Measurements from ENCODE around the gene EPB41L1. TPM values are rescaled to one million over a fixed set of nuclear protein-coding genes. Genes with fewer than 3 reads are reported as not detected.

Gene EPB41L1
- total and polyA plus RNA-seq, 2 donors from 2014 or later = 53.2 to 230 TPM

GRCh38 chr20:36272547-36273220 is 118.1 kb downstream of the EPB41L1 start:
- no peaks in the 10 kb centered on the region for H3K9me3 ChIP-seq (ENCODE audit: control insufficient read depth in 2 of 3, insufficient read depth in 1 of 3, low read length in 3 of 3)
- no peaks in the 10 kb centered on the region for H3K36me3 ChIP-seq (ENCODE audit: control insufficient read depth in 2 of 3, insufficient read depth in 3 of 3, low read length in 3 of 3)
- TF ChIP-seq CTCF (IDR thresholded peaks at IDR 0.05; ENCODE audit: borderline replicate concordance, extremely low read depth, insufficient read depth) = no peak
- no peak for FAIRE-seq
- no peak for DNase-seq
- H3K27me3 ChIP-seq (ENCODE audit: control insufficient read depth, insufficient read depth, low read length) = no peaks in the 10 kb centered on the region
- H3K27ac ChIP-seq (ENCODE audit: low read depth in 2 of 2, low read length in 2 of 2) = no peak overlapping the region
- intact Hi-C loops (cut with DNase I) = no loop called here
- H3K4me3 ChIP-seq (ENCODE audit: low read length in 3 of 3) = no peak overlapping the region
- no peak overlapping the region for H3K9ac ChIP-seq (ENCODE audit: low read length in 3 of 3)
- H3K4me1 ChIP-seq (ENCODE audit: control insufficient read depth in 2 of 3, insufficient read depth in 2 of 3, low read depth in 1 of 3, low read length in 3 of 3) = no peaks in the 10 kb centered on the region

- peak; percentile 24 for TF ChIP-seq CTCF (IDR thresholded peaks at IDR 0.05; ENCODE audit: borderline replicate concordance, extremely low read depth, insufficient read depth)
- no peaks in the 10 kb centered on the region for H3K27me3 ChIP-seq (ENCODE audit: control insufficient read depth, insufficient read depth, low read length)
- FAIRE-seq (no peak), DNase-seq (peak in 1 of 5 donors; percentile 14)
- no peak overlapping the region for H3K4me3 ChIP-seq (ENCODE audit: low read length in 3 of 3)
- no peak overlapping the region for H3K9ac ChIP-seq (ENCODE audit: low read length in 3 of 3)
- H3K9me3 ChIP-seq (ENCODE audit: control insufficient read depth in 2 of 3, insufficient read depth in 1 of 3, low read length in 3 of 3) = no peaks in the 10 kb centered on the region
- intact Hi-C loops (cut with DNase I) = no loop called here
- no peaks in the 10 kb centered on the region for H3K36me3 ChIP-seq (ENCODE audit: control insufficient read depth in 2 of 3, insufficient read depth in 3 of 3, low read length in 3 of 3)
- H3K4me1 ChIP-seq (ENCODE audit: control insufficient read depth in 2 of 3, insufficient read depth in 2 of 3, low read depth in 1 of 3, low read length in 3 of 3) = no peaks in the 10 kb centered on the region
- no peak overlapping the region for H3K27ac ChIP-seq (ENCODE audit: low read depth in 2 of 2, low read length in 2 of 2)
Measured at GRCh38 chr20:36273414-36274180, 119.1 kb downstream of the EPB41L1 start.

GRCh38 chr20:36274181-36274841 is 119.8 kb downstream of the EPB41L1 start:
- Histone ChIP-seq H3K27me3 (ENCODE audit: control insufficient read depth, insufficient read depth, low read length) (no peaks in the 10 kb centered on the region), H3K4me1 (ENCODE audit: control insufficient read depth in 2 of 3, insufficient read depth in 2 of 3, low read depth in 1 of 3, low read length in 3 of 3) (no peaks in the 10 kb centered on the region), H3K9me3 (ENCODE audit: control insufficient read depth in 2 of 3, insufficient read depth in 1 of 3, low read length in 3 of 3) (no peaks in the 10 kb centered on the region), H3K36me3 (ENCODE audit: control insufficient read depth in 2 of 3, insufficient read depth in 3 of 3, low read length in 3 of 3) (no peaks in the 10 kb centered on the region), H3K9ac (ENCODE audit: low read length in 3 of 3) (no peak overlapping the region), H3K4me3 (ENCODE audit: low read length in 3 of 3) (no peak overlapping the region), H3K27ac (ENCODE audit: low read depth in 2 of 2, low read length in 2 of 2) (no peak overlapping the region)
- no peak for FAIRE-seq
- no peak for TF ChIP-seq CTCF (IDR thresholded peaks at IDR 0.05; ENCODE audit: borderline replicate concordance, extremely low read depth, insufficient read depth)
- DNase-seq = peak in 1 of 5 donors; percentile 10
- intact Hi-C loops (cut with DNase I) = no loop called here

Data from kidney (tissue), 14 donors.